EH (cell line): Measurements from ENCODE around the gene GPR82.
"Not testable (repeated sequence)": the region's sequence is repeated elsewhere in the genome, so short reads cannot be mapped to it uniquely, and the experiment has no call there.

Source experiments
- DNase-seq: peaks from one replicate; pipeline ENCODE4 v3.0.0-alpha.2; 2015; ENCODE audit warnings: low read depth

GPR82 gene, protein sequence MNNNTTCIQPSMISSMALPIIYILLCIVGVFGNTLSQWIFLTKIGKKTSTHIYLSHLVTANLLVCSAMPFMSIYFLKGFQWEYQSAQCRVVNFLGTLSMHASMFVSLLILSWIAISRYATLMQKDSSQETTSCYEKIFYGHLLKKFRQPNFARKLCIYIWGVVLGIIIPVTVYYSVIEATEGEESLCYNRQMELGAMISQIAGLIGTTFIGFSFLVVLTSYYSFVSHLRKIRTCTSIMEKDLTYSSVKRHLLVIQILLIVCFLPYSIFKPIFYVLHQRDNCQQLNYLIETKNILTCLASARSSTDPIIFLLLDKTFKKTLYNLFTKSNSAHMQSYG

DNA sequence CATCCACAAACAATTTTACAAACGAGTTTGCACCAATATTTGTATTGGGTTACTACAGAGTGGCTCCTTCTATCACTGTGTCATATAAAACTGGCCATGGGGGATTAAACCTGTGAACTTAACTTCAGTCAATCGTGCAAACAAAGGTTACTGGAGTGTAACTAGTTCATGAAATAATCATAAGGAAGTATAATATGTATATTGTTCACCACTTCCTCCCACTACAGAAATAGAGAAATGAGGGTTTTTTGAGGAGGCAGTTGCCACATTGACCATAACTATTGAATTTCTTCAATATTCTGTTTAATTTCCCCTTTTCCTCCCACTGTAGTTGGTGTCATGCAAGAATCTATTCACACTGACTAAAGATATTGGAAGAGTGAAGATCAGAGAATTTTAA is at the start of gene GPR82:
GPR82 (plus strand) TSS at position 356 of the 400 bp plus-strand sequence. CDS start 2,846 bp downstream, outside the sequence.
- no peak for DNase-seq

DNA sequence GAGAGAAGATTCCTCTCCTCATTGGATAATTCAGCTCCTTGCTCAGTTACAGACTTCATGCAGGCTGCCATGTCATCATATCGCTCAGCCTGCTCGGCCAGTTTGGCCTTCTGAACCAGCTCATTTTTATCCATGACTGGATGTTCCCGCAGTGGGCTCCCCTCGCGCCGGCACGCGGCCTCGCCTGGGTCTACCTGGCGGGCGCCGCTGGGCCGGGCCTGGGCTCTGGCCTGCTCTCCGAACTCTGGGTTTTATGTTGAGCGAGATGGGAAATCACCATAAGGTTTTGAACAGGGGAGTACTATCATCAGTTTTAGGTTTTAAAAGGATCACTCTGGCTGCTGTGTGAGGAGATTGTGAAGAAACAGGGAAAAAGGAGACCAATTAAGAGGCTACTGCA is 47.6 kb upstream of the GPR82 start:
- DNase-seq: not testable (repeated sequence)

DNA sequence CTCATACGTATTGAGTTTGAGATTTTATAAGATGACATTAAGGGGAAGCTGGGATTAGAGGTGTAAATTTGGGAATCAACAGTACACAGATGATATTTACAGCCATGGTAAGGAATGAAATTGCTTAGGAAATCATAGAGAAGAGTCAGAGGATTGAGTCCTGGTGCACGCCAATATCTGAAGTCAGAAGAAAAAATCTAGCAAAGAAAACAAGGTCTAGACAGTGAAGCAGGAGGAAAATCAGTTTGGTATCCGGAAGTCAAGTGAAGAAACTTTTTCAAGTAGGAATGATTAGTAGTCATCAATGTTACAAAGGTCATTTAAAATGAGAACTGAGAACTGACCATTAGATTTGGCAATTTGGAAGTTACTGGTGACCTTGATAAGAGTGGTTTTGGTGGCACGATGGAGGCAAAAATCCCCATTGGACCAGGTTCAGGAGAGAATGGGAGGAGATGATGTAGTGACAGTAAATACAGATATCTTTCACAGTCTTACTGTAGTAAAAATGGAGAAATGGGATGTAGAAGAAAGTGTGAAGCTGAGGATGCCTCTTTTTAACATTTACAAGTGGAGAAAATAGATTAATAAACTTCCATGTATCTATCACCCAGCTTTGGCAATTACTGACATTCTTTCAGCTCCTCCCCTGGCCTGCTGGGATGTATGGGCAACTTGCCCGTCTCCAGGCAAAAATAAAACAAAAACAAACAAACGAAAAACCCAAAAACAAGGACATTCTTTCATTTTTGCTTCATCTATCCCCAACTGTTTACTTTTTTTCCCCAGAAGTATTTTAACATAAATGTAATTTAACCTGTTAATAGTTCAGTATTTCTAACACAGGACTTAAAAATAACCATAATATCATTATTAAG is 46.6 kb upstream of the GPR82 start:
- peak; percentile 22 for DNase-seq

DNA sequence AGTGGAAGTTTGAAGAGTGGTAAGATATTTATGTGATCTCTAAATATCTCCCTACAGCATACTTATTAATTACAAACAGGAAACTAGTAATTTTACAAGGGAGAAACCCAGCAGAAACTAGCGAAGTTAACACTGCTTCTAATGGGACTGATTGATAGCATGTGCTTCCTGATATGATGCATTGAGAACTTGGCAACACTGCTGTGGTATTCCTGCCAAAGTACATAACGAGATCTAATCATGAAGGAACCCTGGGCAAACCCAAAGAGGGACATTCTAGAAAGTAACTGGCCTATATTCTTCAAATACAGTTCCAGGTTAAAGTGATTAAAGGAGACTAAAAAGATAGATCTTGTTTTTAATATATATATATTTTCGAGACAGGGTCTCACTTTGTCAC is 39.8 kb upstream of the GPR82 start:
- DNase-seq: peak; percentile 32

DNA sequence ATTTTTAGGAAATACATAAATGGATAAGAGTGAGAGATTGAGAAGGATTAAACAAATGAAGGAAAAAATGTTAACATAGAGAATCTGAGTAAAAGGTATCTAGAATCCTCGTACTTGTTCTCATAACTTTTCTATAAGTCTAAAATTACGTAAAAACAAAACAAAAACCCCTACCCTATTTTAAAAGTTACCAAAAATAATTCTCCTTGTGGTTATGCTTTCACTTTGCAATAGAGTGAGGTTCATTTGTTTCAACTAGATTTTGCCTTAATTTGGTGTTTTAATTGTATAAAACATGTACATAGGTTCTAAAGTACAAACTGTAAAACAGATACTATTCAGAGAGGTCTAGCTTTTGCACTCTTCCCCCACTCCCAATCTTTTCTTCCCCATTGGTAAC is 39.0 kb upstream of the GPR82 start:
- no peak for DNase-seq

DNA sequence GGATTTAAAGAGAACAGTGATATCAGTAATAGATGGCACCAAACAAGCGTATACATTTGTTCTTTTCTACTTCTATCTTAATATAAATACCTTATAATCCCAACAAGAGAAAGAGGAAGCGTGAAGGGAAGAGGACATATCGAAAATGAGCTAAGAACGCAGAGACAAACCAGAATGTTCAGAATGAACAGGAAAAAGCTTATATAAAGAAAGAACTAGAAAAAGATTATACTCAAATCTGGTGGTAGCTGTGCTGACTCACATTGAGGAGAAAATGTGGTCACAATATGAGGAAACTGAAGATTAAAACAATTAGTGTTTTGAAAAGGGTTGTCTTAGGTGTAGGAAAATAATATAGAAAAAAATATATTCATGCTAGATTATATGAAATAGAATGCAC is 37.2 kb upstream of the GPR82 start:
- no peak for DNase-seq

DNA sequence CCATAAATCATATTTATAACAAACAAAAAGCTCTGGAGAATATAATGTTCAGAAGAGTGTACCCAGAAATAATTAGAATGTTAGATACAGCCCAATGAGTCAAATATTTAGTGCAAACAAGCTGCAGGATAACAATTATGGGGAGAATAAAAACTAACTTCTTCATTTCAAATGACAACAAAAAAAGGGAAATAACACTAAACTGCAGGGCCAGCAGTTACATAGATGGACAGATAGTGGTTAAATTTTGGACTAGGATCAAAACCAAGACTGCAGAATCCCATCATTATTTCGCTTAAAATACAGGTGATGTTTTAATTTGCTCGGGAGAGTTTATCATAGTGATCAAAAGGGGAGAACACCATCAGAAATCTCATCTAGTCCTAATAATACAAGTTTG is 35.8 kb upstream of the GPR82 start:
- DNase-seq: no peak

DNA sequence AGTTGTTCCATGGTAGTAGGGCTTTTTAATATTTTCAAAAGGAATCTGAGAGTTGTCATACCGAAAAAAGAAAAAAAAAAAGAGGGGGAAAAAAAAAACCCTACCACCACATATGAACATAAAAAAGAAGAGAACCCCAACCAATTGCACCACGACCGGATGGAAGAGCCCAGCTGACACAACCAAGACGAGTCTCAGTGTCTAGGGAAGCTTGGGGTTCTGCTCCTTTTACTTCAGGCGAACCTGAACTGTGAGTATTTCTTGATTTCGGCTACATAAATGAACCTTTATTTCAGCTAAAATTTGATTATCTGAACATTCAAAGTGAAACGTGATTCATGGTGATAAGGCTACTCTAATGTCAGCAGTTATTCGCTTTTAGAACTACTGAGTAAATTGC is 35.1 kb upstream of the GPR82 start, which contains the start of gene GPR34:
GPR34 (plus strand) TSS at position 139 of the 400 bp plus-strand sequence. CDS start 6,661 bp downstream, outside the sequence.
- no peak for DNase-seq

DNA sequence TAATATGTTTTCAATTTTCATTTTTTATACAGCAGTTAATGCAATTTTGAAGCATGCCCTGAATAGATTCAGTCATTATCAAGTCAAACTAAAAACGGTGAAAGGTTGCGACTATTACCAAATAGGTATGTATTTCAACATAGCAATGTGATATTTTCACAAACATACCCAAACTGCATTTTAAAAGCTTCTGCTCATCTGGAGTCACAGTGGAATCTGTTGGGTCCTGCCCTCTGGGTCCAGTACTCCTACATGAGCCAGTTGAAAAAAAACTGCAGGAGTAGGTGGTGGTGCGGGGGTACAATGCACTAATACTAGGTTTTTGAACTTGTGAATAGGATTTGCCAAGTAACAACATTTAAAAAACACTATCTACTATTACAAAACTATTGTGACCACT is 34.3 kb upstream of the GPR82 start:
- no peak for DNase-seq

DNA sequence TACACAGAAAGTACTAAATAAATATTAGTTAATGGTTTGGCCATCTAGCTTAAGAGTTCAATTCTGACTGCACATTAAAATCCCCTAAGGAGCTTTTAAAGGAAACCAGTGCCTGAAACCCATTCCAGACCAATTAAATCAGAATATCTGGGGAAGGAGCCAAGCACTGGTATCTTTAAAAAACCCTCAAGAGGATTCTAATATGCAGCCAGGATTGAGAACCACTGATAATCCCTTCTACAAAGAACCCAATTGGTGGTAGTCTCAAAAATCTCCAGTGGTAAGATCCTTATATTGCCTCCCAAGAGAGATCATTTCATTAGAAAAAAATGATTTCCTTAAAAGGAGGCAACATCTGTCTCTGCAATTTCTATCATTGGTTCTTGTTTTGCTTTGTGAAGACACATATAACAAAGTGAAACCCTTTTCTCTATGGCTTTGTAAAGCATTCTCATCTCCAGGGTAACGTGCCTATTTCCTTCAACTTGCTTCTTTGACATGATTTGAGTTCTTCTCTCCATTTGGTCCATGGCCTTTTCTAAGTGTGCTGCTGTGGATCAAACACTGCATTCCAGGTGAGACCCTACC is 31.7 kb upstream of the GPR82 start:
- DNase-seq: peak; percentile 64

DNA sequence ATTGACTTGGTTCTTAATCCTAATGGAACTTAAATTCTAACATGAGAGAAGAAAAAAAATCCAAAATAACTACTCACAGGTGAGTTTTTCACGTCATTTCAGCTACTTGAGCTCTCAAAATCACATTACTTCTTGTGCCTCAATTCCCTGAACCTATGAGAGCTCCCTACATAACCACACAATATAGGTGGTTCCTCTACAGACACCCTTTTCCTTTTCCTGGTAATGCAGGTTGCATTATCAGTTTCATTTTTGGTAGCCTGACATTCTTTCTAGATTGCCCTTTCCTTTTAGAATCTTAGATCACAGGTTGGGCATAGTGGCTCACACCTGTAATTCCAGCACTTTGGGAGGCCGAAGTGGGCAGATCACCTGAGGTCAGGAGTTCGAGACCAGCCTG is 31.0 kb upstream of the GPR82 start:
- DNase-seq: no peak

DNA sequence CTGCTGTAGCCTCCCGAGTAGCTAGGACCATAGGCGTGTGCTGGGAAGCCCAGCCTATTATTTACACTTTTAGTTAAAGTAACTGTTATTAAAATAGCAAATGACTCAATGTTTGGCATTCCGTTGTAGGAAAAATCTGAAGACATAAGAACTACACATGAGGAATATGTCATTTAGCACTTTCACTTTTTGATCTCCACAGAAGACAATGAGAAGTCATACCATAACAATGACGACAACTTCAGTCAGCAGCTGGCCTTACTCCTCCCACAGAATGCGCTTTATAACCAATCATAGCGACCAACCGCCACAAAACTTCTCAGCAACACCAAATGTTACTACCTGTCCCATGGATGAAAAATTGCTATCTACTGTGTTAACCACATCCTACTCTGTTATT is 28.6 kb upstream of the GPR82 start:
- DNase-seq: peak; percentile 7

DNA sequence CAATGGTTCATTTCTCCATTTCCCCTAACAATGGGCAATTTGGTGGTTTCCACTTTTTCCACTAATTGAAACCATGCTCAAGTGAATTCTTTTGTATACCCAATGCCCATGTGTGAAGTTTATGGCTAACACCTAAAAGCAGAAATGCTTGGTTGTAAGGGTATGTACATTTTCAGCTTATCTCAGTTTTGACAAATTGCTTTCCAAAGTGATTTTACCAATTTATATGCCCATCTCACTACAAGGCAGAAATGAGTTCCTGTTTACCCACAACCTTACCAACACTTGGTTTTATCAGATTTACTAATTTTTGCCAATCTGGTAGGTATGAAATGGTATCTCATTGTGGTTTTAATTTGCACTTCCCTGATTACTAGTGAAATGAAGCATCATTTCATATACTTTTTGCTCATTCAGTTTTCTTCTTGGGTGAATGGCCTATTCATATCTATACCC is 20.4 kb upstream of the GPR82 start:
- no peak for DNase-seq

DNA sequence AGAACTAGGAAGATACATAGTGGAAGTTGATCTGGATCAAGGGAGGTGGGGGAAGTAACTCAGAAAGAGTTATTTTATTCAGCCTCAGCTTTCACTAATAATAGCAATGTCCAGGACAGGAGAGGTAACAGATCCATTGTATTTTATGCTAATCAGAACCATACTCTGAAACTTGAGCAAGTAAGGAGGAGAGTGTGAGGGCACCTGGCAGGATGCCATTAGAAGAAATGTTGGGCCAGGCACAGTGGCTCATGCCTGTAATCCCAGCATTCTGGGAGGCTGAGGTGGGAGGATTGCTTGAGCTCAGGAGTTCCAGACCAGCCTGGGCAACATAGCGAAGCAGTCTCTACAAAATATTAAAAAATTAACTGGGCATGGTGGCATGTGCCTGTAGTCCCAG is 18.9 kb upstream of the GPR82 start:
- DNase-seq: no peak

DNA sequence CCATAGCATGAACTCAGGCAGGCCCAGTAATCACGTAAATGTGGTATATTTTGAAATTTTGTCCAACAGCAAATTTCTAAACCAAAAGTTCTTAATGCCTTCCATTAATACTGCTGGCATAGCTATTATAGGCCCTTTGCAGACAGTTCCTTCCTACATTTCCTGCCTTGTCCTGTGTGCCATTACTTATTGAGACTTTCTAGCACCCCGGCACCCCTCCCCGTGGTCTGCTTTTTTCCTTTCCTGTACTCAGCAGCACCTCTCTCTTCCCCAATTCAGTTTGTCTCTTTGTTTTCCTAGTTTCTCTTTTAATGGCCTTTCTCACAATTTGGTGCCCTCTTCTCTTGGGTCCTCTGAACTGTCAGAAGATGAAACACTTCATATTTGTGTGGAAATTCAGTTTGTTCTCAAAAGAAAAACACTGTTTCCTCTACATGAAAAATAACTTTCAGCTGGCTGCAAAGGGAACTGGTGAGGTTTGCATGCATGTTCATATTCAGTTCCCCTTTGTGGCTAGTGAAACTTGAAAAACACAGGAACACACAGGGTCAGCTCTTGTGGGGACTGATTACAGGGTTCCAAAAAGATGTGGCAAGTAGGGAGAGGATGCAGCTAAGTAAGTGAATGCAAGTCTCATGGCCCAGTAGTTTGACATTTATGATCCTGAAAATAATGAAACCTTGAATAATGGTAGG is 18.2 kb upstream of the GPR82 start:
- DNase-seq: no peak

DNA sequence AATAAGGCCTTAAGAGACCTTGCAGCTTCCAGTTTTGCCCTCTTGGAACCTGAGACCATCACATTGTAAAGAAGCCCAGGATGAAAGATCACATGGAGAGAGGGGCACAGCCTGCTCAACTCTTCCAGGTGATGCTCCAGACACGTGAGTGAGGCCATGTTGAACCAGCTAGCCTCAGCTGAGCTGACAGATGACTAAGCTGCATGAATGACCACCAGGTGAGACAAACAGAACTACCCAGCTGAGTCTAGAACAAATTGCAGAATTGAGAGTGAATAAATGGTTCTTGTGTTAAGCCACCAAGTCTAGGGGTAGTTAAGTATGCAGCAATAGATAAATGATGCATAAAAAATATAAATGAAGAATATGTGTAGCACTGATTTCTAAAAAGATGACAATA is 16.8 kb upstream of the GPR82 start:
- DNase-seq: no peak

DNA sequence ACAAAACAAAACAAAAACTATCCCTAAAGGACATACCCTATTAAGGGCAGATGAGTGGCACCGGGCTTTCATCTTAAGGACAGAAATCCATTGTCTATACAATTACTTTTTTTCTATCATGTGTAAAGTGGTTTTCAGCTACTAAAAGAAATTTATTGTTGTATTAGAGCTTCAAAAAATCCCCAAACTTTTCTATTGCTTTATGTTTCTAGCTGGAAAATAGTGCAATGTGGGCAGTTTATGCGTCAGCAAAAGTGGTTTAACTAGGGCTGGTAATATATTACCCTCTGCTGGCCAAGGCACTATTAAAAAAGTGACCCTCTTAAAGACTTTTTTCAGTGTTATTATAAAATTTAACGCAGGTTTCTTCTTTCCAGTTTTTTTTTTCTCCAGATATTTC is 15.5 kb upstream of the GPR82 start:
- DNase-seq: no peak

DNA sequence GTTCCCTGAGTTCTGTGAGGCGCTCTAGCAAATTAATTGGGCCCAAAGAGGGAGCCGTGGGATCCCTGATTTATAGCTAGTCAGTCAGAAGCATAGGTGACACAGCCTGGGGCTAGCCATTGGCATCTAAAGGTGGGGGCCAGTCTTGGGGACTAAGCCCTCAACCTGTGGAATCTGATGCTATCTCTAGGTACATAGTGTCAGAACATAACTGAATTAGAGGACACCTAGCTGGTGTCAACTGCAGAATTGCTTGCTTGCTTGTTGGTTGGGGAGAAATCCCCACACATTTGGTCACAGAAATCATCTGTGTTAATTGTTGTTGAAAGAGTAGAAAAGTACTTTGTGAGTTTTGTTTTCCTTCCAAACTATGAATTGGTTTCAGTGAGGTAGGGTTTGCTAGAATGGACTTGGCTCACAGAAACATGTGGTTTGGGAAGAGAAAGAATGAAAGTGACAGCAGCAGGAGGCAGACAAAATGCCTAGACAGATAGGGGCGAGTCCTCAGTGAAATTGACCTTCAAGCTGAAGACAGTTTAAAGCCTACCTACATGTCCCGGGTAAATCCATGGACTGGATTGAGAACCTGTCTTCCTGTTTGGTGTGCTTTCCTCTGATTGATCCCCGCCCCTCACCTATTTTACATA is 12.8 kb upstream of the GPR82 start:
- no peak for DNase-seq

DNA sequence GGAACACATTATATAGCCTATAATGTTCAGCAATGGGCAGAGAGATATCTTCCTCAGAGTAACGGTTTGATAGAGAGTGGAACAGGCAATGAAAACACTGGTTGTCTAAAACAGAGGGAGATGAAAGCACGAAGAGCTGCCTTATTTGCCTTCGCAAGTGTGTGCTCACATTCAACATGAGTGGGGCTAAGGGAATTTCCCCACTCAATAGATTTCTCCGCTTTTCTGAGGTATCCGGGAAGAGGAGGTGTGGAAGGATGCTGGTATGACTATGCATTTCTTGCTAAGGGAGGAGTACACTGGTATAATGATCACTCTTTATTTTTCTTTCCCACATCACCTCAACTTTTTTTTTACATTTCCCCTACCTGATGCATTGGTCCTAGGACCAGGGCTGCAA is 7.8 kb upstream of the GPR82 start:
- no peak for DNase-seq

DNA sequence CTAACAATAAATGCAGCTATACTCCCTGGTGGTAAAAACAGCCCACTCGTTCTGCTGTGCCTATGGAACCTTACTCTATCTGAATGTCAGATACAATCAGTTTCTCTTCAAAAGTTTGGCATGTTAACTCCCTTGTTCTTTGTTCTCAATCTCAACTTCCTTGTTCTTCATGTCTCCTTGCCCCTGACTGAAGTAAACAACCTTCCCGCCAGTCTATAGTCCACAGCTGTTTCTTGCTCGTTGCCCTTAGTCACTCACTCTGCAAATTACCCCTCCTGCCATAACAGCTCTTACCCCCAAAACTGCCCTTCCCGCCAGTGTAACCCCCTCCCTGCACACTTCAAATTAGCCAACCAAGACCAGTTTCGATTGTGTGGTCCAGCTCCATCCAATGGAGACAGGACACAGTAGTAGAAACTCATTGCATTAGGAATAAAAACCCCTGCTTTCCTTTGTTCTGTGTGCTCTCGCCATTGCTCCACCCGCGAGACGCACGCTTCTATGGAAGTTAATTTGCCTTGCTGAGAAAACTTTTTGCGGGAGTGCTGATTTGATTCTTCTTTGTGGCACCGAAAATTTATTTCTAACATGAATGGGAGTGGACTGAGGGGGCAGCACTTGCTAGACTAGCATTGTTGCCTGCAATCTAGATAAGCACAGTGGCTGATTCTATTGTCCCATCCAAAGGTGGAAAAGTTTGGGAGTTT is 7.1 kb upstream of the GPR82 start:
- no peak for DNase-seq
